SU-DHL-6 (cell line): Measurements from ENCODE around the gene PIEZO1.

Experiments
- H2AFZ ChIP-seq: fragments of 200-600 bp; sonication (generic); 2 replicates; pipeline ENCODE4 v1.6.1; 2014; ENCODE audit warnings: low read depth, mild to moderate bottlenecking, moderate library complexity, mixed read lengths, antibody characterized with exemption, low read length; ENCODE audit not compliant: severe bottlenecking
- H3F3A ChIP-seq: fragments of 200-600 bp; shearing (Covaris generic); 2 replicates; pipeline ENCODE4 v1.6.0; 2016; ENCODE audit warnings: antibody characterized with exemption, mild to moderate bottlenecking; ENCODE audit not compliant: insufficient read depth
- H3K27ac ChIP-seq: fragments of 200-600 bp; sonication (generic); 2 replicates; pipeline ENCODE4 v1.5.1; 2016; ENCODE audit warnings: low read depth, mild to moderate bottlenecking, low read length, moderate library complexity, mixed read lengths
- H3K27me3 ChIP-seq: fragments of 200-600 bp; sonication (generic), shearing (Covaris generic); 2 replicates; pipeline ENCODE4 v1.6.0; 2014; ENCODE audit warnings: mild to moderate bottlenecking, low read length
- H3K36me3 ChIP-seq: fragments of 200-600 bp; sonication (generic); 2 replicates; pipeline ENCODE4 v1.6.1; 2014; ENCODE audit warnings: mild to moderate bottlenecking, low read length, mixed read lengths
- H3K4me2 ChIP-seq: fragments of 300-600, 200-600 bp; shearing (Covaris generic), sonication (generic); 2 replicates; pipeline ENCODE4 v1.6.0; 2014; ENCODE audit warnings: low read length, low read depth, mild to moderate bottlenecking; ENCODE audit not compliant: poor library complexity, severe bottlenecking
- H3K4me3 ChIP-seq: fragments of 200-600 bp; sonication (generic); 2 replicates; pipeline ENCODE4 v1.5.1; 2014; ENCODE audit warnings: antibody characterized with exemption, low read length, mild to moderate bottlenecking, mixed read lengths; ENCODE audit not compliant: insufficient read depth, poor library complexity, severe bottlenecking
- H3K79me2 ChIP-seq: fragments of 200-600 bp; sonication (generic); 2 replicates; pipeline ENCODE4 v1.6.1; 2014; ENCODE audit warnings: mild to moderate bottlenecking, low read length, moderate library complexity; ENCODE audit not compliant: insufficient read depth
- H3K9ac ChIP-seq: fragments of 200-600 bp; sonication (generic); 2 replicates; pipeline ENCODE4 v1.7.0; 2014; ENCODE audit warnings: mild to moderate bottlenecking, low read length
- H3K9me2 ChIP-seq: fragments of 200-600 bp; sonication (generic); replicated peaks from 2 replicates; pipeline ENCODE4 v1.6.1; 2014; ENCODE audit warnings: low read length; ENCODE audit not compliant: insufficient read depth
- H3K9me3 ChIP-seq: fragments of 200-600 bp; sonication (generic); 2 replicates; pipeline ENCODE4 v1.6.1; 2014; ENCODE audit warnings: low read length, mixed read lengths; ENCODE audit not compliant: insufficient read depth
- H4K20me1 ChIP-seq: fragments of 200-600 bp; sonication (generic); 2 replicates; pipeline ENCODE4 v1.6.1; 2014; ENCODE audit warnings: low read depth, mild to moderate bottlenecking, antibody characterized with exemption, low read length, moderate library complexity, mixed read lengths
- EZH2phosphoT487 ChIP-seq: fragments of 200-600 bp; sonication (generic), shearing (Covaris generic); conservative IDR thresholded peaks from 2 replicates; pipeline ENCODE4 v1.6.1; 2018; ENCODE audit warnings: mild to moderate bottlenecking, antibody characterized with exemption, low read length, moderate library complexity, mixed read lengths
- TF ChIP-seq, protein P1 (sequence below): fragments of 200-600 bp; sonication (generic); IDR thresholded peaks from one replicate; pipeline ENCODE4 v1.5.1; 2017; ENCODE audit warnings: antibody characterized with exemption, mild to moderate bottlenecking, low read length, moderate library complexity; ENCODE audit not compliant: insufficient read depth, poor library complexity, severe bottlenecking

PIEZO1 gene

DNA sequence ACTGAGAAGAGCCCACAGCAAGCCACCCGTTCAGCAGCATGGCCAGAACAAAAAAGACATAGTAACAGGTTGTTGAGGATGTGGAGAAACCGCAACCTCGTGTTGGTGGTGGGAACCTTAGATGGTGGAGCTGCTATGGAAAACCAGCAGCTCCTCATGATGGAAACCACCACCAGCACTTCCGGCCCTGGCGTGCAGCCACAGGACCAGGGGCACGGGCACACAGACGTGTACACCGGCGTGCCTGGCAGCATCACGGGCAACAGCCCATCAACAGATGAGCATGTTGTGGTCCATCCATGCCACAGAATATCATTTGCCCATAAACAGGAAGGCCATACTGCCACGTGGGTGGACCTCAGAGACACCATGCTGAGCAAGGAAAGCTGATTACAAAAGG, 66.8 kb downstream of the PIEZO1 start:
- H3K4me3 ChIP-seq, result no peak overlapping the region
- H3K9ac ChIP-seq, result no peak overlapping the region
- no peak overlapping the region for H2AFZ ChIP-seq
- H4K20me1 ChIP-seq, result no peaks in the 10 kb centered on the region
- H3K9me3 ChIP-seq, result no peaks in the 10 kb centered on the region
- no peak for TF ChIP-seq EZH2phosphoT487
- TF ChIP-seq, protein P1, sequence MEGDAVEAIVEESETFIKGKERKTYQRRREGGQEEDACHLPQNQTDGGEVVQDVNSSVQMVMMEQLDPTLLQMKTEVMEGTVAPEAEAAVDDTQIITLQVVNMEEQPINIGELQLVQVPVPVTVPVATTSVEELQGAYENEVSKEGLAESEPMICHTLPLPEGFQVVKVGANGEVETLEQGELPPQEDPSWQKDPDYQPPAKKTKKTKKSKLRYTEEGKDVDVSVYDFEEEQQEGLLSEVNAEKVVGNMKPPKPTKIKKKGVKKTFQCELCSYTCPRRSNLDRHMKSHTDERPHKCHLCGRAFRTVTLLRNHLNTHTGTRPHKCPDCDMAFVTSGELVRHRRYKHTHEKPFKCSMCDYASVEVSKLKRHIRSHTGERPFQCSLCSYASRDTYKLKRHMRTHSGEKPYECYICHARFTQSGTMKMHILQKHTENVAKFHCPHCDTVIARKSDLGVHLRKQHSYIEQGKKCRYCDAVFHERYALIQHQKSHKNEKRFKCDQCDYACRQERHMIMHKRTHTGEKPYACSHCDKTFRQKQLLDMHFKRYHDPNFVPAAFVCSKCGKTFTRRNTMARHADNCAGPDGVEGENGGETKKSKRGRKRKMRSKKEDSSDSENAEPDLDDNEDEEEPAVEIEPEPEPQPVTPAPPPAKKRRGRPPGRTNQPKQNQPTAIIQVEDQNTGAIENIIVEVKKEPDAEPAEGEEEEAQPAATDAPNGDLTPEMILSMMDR, result no peak
- no peak overlapping the region for H3K4me2 ChIP-seq
- no peaks in the 10 kb centered on the region for H3K36me3 ChIP-seq
- H3K27ac ChIP-seq, result no peak overlapping the region
- H3F3A ChIP-seq, result no peaks in the 10 kb centered on the region
- H3K79me2 ChIP-seq, result no peaks in the 10 kb centered on the region
- no peaks in the 10 kb centered on the region for H3K9me2 ChIP-seq
- H3K27me3 ChIP-seq, result no peaks in the 10 kb centered on the region

DNA sequence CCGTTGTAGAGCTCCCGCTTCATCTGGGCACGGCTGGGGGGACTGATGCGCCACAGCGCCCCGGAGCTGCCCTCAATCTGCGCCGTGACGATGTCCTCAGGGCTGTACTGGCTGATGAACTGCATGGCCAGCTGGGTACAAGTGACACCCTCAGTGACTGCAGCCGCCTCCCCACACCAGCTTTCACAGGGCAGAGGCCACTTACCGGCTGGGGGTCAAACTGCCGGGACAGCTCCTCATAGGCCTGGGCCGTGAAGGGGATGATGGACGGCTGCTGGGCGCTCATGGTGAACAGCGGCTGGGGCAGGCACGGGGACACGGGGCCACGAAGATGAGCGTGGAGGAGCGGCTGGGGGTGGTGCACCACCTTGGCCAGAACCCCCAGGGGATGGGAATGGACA, 68.4 kb downstream of the PIEZO1 start:
- no peaks in the 10 kb centered on the region for H3F3A ChIP-seq
- no peak overlapping the region for H3K4me3 ChIP-seq
- no peaks in the 10 kb centered on the region for H3K9me2 ChIP-seq
- no peak overlapping the region for H3K4me2 ChIP-seq
- H3K27me3 ChIP-seq, result no peaks in the 10 kb centered on the region
- H3K36me3 ChIP-seq, result no peaks in the 10 kb centered on the region
- TF ChIP-seq, protein P1, result no peak
- no peak for TF ChIP-seq EZH2phosphoT487
- H3K79me2 ChIP-seq, result no peaks in the 10 kb centered on the region
- no peak overlapping the region for H3K27ac ChIP-seq
- no peaks in the 10 kb centered on the region for H4K20me1 ChIP-seq
- no peak overlapping the region for H2AFZ ChIP-seq
- H3K9ac ChIP-seq, result no peak overlapping the region
- no peaks in the 10 kb centered on the region for H3K9me3 ChIP-seq

DNA sequence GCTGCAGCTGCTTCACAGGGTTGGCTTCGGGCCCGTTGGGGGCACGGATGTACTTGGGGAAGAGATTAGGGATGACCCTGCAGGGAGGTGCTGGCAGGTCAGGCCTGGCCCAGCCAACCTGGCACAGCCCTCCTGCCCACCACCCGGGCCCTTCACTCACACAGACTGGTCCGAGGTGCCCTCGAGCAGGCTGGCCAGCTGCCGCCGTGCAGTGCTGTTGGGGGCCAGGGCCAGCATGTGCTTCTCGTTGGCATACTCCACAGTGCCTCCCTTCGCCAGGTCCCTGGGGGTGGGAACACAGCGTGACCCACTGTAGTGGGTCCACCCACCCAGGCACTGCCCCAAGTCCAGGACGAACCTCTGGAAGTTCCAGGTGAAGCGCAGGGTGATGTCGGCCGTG, 68.8 kb downstream of the PIEZO1 start:
- Histone ChIP-seq H3K4me2 (no peak overlapping the region), H3F3A (no peaks in the 10 kb centered on the region), H3K27ac (no peak overlapping the region), H3K9me2 (no peaks in the 10 kb centered on the region), H3K36me3 (no peaks in the 10 kb centered on the region), H3K27me3 (no peaks in the 10 kb centered on the region), H3K9me3 (no peaks in the 10 kb centered on the region), H4K20me1 (no peaks in the 10 kb centered on the region), H3K9ac (no peak overlapping the region), H3K79me2 (no peaks in the 10 kb centered on the region), H2AFZ (no peak overlapping the region), H3K4me3 (no peak overlapping the region)
- TF ChIP-seq, protein P1, result no peak
- no peak for TF ChIP-seq EZH2phosphoT487
